ENCODE results near the gene REPS2.

REPS2 gene

GRCh38 chrX:17081968-17082367, 135.5 kb downstream of the REPS2 start:
- no peak for DNase-seq (ENCODE audit: low spot score)

DNA sequence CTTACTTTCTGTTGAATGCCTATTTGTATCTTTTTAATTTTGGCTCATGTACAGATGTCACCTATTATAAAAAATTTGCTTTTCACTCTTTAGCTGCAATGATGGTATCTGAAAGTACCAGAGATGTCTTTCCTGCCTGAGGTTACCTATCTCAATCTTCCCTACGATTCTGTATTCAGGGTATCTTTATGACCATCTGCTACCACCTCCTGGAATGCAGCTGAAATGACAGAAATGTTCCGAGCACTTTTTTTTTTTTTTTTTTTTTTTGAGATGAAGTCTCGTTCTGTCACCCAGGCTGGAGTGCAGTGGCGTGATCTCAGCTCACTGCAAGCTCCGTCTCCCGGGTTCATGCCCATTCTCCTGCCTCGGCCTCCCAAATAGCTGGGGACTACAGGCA, 136.4 kb downstream of the REPS2 start:
- peak; percentile 16 for DNase-seq (ENCODE audit: low spot score)

DNA sequence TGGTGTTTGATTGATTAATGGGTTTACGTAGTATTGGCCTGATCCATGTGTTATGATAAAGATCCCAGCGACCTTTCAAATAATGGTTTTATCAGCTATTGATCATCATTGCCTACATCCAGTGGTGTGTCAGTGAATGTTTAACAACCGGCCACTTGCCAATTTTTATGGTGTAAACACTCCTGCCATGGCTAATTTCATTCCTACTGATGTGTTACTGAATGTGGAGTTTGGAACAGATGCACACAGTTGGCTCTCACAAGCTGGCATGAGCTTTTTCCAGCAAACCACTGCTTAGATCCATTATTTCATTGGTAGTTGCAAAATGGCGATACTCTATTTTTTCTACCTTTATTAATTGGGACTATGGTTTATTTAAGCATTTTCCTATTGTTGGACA, 139.9 kb downstream of the REPS2 start:
- no peak for DNase-seq (ENCODE audit: low spot score)

DNA sequence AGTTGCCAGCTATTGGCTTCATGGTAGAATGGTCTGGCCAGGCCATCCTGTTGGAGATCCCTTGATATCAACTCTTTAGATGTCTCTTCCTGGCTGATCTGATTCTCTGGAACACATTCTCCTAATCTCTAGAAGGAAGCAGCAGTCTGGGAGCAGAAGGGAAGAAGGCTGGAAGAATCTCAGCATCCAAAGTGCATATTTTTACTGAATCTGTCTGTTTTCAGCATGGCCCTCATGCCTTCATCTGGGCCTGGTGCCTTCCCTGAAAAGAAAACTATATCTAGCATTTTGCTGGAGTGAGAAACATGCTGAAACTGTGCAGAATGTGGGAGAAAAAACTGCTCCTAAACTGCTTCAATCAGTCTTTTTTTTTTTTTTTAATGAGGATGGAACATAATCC, 148.7 kb downstream of the REPS2 start:
- no peak for DNase-seq (ENCODE audit: low spot score)

DNA sequence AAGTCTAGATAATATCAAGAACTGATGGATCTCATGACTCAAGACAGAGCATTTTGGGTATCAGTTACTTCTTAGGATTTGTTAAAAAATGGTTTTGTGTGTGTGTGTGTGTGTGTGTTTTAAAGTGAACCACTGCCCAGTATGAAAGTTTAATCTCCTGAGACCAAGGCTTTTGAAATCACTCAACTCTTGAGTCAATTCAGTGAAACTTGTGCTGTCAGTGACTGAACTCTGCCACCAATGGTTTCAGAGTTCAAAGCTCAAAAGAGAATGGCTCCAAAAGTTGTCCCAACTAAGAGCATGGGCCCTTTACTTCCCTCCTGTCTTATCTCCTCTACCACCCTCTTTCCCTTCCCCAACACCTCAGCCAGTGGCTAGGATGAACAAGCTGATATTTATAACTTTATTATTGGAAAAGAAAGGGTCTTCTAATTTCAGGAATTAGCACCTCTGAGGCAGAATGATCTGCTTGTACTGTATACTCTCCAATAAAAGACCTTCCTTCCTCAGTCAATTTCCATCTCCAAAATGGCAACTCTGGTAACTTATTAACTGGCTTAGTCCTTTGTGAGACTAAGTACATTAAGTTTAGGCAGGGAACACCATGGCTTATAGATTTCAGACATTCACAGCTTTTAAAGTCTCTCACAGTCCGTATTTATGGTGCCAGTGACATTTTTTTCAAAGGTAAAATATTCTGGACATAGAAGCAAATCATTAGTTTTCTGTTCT, 152.2 kb downstream of the REPS2 start:
- DNase-seq (ENCODE audit: low spot score) = no peak

- DNase-seq (ENCODE audit: low spot score) = no peak
Measured at GRCh38 chrX:17104433-17104832, 158.0 kb downstream of the REPS2 start.

DNA sequence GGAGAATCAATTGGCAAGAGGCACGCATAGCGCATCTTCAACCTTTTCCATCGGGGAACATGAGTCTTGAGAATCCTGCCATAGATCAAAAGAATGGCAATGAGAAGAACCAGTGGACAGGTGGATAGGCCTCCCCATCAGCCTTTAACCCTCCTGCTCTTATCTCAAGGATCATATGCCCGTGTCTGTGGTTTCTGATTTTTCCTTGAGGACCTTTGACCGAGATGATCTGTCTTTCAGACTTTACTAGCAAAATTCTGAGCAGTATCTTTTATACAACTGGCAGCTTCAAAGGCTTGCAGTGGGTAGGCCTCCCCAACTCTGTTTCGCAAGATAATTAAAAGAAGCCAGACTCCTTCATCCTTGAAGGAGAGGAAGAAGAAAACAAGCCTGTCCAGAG, 174.4 kb downstream of the REPS2 start:
- DNase-seq (ENCODE audit: low spot score) = no peak

GRCh38 chrX:17154001-17154400, 207.5 kb downstream of the REPS2 start:
- DNase-seq (ENCODE audit: low spot score) = no peak

DNA sequence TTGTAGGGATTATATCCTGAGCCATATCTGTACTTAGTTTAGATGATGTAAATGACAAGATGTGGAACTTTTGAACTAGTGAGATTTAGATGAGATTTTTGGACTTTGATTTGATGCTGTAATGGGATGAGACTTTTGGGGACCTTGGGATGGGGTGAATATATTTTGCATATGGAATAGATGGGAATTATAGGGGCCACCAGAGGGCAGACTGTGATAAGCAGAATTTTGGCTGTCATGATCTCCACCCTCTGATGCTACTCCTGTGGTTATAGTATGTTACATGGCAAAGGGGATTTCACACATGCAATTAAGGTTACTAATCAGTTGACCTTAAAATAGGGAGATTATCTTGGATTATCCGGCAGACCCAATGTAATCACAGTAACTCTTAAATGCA, 214.5 kb downstream of the REPS2 start:
- DNase-seq (ENCODE audit: low spot score) = no peak

DNA sequence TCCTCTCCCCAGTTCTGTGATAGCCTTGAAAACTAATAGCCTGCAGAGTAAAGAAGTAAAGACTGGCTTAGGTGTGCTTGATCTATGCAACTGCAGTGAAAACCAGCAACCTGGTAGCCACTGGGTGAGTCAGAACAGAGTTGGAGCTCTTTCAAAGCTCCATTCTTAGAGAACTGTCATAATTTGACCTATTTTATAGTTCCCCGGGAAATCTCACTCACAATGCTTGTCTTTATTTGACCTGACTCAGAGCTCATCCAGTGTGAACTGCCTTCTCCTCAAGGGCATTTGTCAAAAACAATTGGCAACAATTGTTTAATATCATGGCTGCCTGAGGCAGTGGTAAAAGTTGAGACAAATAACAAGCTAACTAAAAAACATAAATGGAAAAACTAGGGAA, 215.5 kb downstream of the REPS2 start:
- DNase-seq (ENCODE audit: low spot score) = peak; percentile 13

DNA sequence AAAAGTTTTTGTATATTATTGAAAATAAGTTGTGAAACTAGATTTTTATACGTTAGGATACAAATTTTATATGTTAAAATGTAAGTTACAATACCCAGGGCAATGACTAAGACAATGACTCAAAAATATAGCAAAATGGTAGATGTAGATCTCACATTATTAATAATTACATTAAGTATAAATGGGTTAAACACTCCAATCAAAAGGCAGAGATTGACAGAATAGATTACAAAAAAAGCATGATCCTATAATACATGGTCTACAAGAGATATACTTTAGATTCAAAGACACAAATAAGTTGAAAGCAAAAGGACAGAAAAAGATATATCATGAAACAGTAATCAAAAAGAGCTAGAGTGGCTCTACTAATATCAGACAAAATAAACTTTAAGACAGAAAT, 217.6 kb downstream of the REPS2 start:
- DNase-seq (ENCODE audit: low spot score) = no peak

- DNase-seq (ENCODE audit: low spot score) = no peak
Measured at GRCh38 chrX:17164941-17165340, 218.5 kb downstream of the REPS2 start.

DNA sequence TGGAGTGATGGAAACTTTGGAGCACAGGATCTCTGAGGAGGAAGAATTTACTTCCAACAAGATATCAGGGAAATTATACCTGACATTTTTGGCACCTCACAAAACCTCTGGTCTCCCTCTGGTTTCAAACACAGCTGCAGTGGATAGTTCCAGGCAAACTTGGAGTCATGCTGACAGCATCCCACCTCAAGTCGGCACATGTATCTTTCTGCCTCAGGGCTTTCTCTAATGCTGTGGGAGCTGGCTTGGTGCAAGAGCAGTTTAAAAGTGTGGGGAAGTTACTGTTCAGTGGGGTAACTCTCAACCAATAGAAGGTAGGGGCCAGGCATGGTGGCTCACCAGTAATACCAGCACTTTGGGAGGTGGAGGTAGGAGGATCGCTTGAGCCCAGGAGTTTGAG, 221.5 kb downstream of the REPS2 start:
- no peak for DNase-seq (ENCODE audit: low spot score)

- DNase-seq (ENCODE audit: low spot score) = no peak
Measured at GRCh38 chrX:17170973-17171372, 224.5 kb downstream of the REPS2 start.

GRCh38 chrX:17174671-17175070, 228.2 kb downstream of the REPS2 start:
- no peak for DNase-seq (ENCODE audit: low spot score)

DNA sequence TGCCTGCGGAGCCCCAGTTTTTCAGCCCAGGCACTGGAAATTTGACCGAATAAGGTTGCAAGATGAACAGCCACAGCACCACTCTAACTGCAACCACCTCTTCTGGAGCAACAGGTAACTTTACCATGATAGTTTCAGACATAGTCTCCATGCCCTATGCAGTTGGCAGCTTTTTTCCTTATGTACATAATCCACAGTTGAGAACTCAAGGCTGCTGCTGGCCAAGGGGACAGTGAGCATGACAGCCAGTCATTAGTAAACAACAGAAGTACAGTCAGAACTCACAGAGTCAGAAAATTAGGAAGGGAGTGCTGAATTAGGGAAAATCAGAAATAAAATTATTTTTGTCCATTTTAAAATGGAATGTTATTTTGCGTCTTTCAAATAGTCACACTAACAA, 235.9 kb downstream of the REPS2 start:
- DNase-seq (ENCODE audit: low spot score) = no peak

GRCh38 chrX:17183566-17183965, 237.1 kb downstream of the REPS2 start:
- no peak for DNase-seq (ENCODE audit: low spot score)

GRCh38 chrX:17185431-17185830, 239.0 kb downstream of the REPS2 start:
- DNase-seq (ENCODE audit: low spot score) = no peak

GRCh38 chrX:17187136-17187756, 240.8 kb downstream of the REPS2 start:
- DNase-seq (ENCODE audit: low spot score) = no peak

GRCh38 chrX:17192106-17192505, 245.6 kb downstream of the REPS2 start:
- DNase-seq (ENCODE audit: low spot score) = no peak
